Measurements from ENCODE around the gene SDHAF2. TPM values are rescaled to one million over a fixed set of nuclear protein-coding genes. Genes with fewer than 3 reads are reported as not detected.

The SDHAF2 gene
- total RNA-seq, 1 donor from 2014 or later, result 47.2 TPM

DNA sequence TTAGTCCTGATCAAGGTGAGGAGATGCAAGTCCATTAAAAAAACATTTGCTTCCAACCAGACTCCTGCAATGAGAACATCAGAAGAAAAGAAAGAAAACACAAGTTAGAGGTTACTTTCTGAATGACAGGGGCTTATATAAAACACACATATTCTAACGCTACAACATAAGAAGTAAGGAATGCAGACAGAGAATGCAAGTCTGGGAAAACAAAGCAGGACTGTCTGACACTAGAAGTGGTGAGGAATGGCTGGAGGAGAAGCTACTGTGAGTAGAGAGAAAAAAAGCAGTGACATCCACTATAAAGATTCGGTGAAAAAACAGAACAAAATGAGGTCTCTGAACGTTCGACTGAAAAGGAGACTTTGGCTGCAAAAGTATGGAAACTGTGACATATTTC, 25.3 kb upstream of the SDHAF2 start:
- Mint-ChIP-seq H3K9me3 (ENCODE audit: unreplicated experiment) (no peaks in the 10 kb centered on the region), H3K27me3 (ENCODE audit: unreplicated experiment) (peaks cover 4% of the 10 kb centered on the region), H3K27ac (ENCODE audit: unreplicated experiment) (peak overlapping the region; percentile 38), H3K36me3 (ENCODE audit: low read depth, unreplicated experiment) (peaks cover 35% of the 10 kb centered on the region), H3K4me1 (ENCODE audit: unreplicated experiment) (peaks cover 22% of the 10 kb centered on the region), H3K4me3 (ENCODE audit: unreplicated experiment) (no peak overlapping the region)
- DNase-seq (ENCODE audit: low spot score), result no peak
- TF ChIP-seq, protein P1, sequence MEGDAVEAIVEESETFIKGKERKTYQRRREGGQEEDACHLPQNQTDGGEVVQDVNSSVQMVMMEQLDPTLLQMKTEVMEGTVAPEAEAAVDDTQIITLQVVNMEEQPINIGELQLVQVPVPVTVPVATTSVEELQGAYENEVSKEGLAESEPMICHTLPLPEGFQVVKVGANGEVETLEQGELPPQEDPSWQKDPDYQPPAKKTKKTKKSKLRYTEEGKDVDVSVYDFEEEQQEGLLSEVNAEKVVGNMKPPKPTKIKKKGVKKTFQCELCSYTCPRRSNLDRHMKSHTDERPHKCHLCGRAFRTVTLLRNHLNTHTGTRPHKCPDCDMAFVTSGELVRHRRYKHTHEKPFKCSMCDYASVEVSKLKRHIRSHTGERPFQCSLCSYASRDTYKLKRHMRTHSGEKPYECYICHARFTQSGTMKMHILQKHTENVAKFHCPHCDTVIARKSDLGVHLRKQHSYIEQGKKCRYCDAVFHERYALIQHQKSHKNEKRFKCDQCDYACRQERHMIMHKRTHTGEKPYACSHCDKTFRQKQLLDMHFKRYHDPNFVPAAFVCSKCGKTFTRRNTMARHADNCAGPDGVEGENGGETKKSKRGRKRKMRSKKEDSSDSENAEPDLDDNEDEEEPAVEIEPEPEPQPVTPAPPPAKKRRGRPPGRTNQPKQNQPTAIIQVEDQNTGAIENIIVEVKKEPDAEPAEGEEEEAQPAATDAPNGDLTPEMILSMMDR (IDR thresholded peaks at IDR 0.05; ENCODE audit: unreplicated experiment), result no peak

DNA sequence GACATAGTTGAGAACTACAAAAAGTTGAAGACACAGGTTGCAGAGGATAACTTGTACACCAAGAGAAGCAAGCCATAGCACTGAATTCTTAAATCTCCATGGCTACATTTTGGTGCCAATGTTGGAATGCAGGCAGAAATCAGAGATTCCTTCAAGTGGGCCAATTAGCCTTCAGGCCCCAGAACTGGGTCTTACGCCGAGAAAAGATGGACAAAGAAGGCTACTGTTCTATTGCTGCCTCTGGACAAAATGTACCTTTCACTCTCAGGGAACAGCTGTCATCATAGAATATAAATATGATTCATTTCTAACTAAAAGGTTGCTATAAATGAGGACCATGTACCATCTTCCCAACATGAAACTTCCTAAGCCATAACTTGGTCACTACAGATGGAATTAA, 23.9 kb upstream of the SDHAF2 start:
- peaks cover 39% of the 10 kb centered on the region for H3K36me3 Mint-ChIP-seq (ENCODE audit: low read depth, unreplicated experiment)
- no peak overlapping the region for H3K4me3 Mint-ChIP-seq (ENCODE audit: unreplicated experiment)

DNA sequence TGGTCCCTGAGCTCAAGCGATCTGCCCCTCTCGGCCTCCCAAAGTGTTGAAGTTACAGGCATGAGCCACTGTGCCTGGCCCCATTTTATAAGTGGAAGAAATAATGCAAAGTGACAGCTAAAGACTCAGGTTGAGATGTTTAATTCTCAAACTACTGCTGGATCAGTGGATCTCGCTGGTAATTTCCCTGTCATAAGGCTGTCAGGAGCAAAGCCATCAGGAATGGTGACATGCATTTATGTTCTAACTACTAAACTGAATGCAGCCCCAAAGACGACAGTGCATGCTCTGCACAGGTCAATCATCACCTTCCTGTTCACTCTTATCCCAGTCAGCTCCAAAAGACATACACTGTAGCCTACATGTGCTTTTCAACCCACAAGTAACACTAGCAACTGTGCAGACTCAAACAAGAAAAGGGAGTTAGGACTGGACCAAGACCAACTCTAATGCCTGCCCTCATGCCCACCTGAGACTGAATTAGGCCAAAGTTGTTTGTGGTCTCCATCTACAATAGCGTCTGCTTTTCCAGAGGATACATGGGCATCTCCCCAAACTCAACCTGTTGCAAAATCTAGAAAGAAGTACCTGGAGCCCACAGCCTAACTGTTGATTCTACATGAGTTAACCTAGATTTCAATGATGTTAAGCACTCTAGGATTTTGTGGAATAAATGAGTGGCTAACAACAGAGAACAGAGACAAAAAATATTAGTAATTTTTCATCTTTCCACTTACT, 22.8 kb upstream of the SDHAF2 start:
- Mint-ChIP-seq H3K27ac (ENCODE audit: unreplicated experiment) (no peak overlapping the region), H3K27me3 (ENCODE audit: unreplicated experiment) (peaks cover 4% of the 10 kb centered on the region), H3K4me1 (ENCODE audit: unreplicated experiment) (peaks cover 10% of the 10 kb centered on the region), H3K9me3 (ENCODE audit: unreplicated experiment) (no peaks in the 10 kb centered on the region), H3K36me3 (ENCODE audit: low read depth, unreplicated experiment) (peaks cover 48% of the 10 kb centered on the region), H3K4me3 (ENCODE audit: unreplicated experiment) (no peak overlapping the region)
- DNase-seq (ENCODE audit: low spot score), result no peak
- TF ChIP-seq, protein P1 (IDR thresholded peaks at IDR 0.05; ENCODE audit: unreplicated experiment), result no peak

More for the DNA sequence above, 23.9 kb upstream of the SDHAF2 start:
- H3K9me3 Mint-ChIP-seq (ENCODE audit: unreplicated experiment), result no peaks in the 10 kb centered on the region
- TF ChIP-seq, protein P1 (IDR thresholded peaks at IDR 0.05; ENCODE audit: unreplicated experiment), result no peak
- no peak overlapping the region for H3K27ac Mint-ChIP-seq (ENCODE audit: unreplicated experiment)
- peaks cover 13% of the 10 kb centered on the region for H3K4me1 Mint-ChIP-seq (ENCODE audit: unreplicated experiment)
- DNase-seq (ENCODE audit: low spot score), result no peak
- H3K27me3 Mint-ChIP-seq (ENCODE audit: unreplicated experiment), result peaks cover 4% of the 10 kb centered on the region

DNA sequence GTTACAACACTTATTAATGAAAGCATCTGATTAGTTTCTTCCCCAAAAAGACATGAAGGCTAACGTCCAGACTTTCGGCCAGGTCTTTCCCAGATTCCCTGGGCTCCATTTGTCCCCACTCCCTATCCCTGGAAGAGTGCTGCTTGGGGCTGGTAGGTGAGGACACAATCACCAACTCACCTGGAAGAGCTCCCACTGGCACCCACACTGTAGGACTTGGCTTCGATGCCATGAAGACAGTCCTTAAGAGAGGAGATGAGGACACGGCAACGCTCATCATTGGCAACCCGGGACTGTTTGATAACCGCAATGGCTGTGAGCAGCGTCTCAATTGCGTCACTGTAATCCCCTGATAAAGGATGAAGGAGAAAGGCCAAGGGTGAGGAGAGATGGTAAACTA, 18.3 kb upstream of the SDHAF2 start:
- Mint-ChIP-seq H3K36me3 (ENCODE audit: low read depth, unreplicated experiment) (peaks cover 53% of the 10 kb centered on the region), H3K27ac (ENCODE audit: unreplicated experiment) (no peak overlapping the region), H3K4me1 (ENCODE audit: unreplicated experiment) (peaks cover 3% of the 10 kb centered on the region), H3K4me3 (ENCODE audit: unreplicated experiment) (no peak overlapping the region), H3K27me3 (ENCODE audit: unreplicated experiment) (peaks cover 1% of the 10 kb centered on the region), H3K9me3 (ENCODE audit: unreplicated experiment) (no peaks in the 10 kb centered on the region)
- TF ChIP-seq, protein P1 (IDR thresholded peaks at IDR 0.05; ENCODE audit: unreplicated experiment), result no peak
- DNase-seq (ENCODE audit: low spot score), result no peak

DNA sequence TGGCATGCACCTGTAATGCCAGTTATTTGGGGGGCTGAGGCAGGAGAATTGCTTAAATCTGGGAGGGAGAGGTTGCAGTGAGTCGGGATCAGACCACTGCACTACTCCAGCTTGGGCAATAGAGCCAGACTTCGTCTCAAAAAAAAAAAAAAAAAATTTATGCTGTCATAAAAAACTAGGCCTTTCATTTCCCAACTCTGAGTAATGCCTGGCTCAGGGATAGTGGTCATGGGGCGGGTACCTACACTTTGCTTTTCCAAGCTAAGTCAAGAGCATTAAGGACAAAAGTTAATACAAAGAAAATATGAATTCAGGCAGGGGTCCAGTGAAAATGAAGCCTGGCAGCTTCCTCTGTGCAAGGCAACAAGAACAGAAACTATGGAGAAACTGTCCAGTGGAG, 16.4 kb upstream of the SDHAF2 start:
- Mint-ChIP-seq H3K4me1 (ENCODE audit: unreplicated experiment) (no peaks in the 10 kb centered on the region), H3K36me3 (ENCODE audit: low read depth, unreplicated experiment) (peaks cover 45% of the 10 kb centered on the region), H3K27me3 (ENCODE audit: unreplicated experiment) (no peaks in the 10 kb centered on the region), H3K9me3 (ENCODE audit: unreplicated experiment) (no peaks in the 10 kb centered on the region), H3K27ac (ENCODE audit: unreplicated experiment) (no peak overlapping the region), H3K4me3 (ENCODE audit: unreplicated experiment) (no peak overlapping the region)
- TF ChIP-seq, protein P1 (IDR thresholded peaks at IDR 0.05; ENCODE audit: unreplicated experiment), result no peak
- no peak for DNase-seq (ENCODE audit: low spot score)

Measured in endothelial cell (in vitro differentiated cells).